ENCODE results near the gene PC. TPM values are rescaled to one million over a fixed set of nuclear protein-coding genes. Genes with fewer than 3 reads are reported as not detected.

The PC gene
- total and polyA plus RNA-seq, 12 donors = 40.6 to 231 (median 83.2) TPM

GRCh38 chr11:66879583-66879982 lies 78.6 kb downstream of the PC start:
- no peak overlapping the region for H3K4me3 ChIP-seq
- WGBS, 4 donors = 95 to 96% (median 95%) methylated on average over 9 of the region's 9 CpGs
- no peak for DNase-seq

DNA sequence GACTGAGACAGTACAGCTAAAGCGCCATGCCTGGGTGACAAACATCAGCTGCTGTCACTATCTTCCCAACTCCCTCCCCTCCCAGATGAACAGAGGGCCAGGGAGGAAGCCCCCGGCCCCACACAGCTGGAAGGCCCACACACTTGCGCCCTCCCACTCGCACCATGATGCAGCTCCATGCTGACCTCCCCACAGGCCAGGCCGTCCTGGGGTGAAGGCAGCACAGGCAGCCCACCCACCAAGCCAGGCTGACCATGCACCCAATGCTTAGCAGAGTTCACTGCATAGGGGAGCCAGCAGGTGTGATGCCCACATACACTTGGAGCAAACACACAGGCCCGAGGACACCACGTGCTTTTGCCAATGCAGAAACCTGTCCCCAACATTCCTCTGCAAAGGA lies 79.2 kb downstream of the PC start:
- Histone ChIP-seq H3K9me3 (replicated peaks in 1 of 3) (no peaks in the 10 kb centered on the region), H3K4me3 (no peak overlapping the region), H3K4me1 (replicated peaks in 1 of 2) (peaks cover 16 to 42% of the 10 kb centered on the region in 2 donors), H3K36me3 (replicated peaks in 1 of 2) (no peaks in the 10 kb centered on the region), H3K27me3 (no peaks in the 10 kb centered on the region), H3K27ac (peak overlapping the region in 1 of 5 donors; percentile 17)
- no peak for DNase-seq
- WGBS, 4 donors = 92 to 100% (median 99%) methylated on average over 1 to 7 of the region's 7 CpGs
- TF ChIP-seq POLR2A (IDR thresholded peaks at IDR 0.05) = no peak
- TF ChIP-seq CTCF (IDR thresholded peaks at IDR 0.05) = no peak
- intact Hi-C loops (cut with DNase I) = no loop called here

More at GRCh38 chr11:66879583-66879982, 78.6 kb downstream of the PC start:
- no peaks in the 10 kb centered on the region for H3K27me3 ChIP-seq
- no peak overlapping the region for H3K27ac ChIP-seq
- intact Hi-C loops (cut with DNase I) = no loop called here
- H3K36me3 ChIP-seq (replicated peaks in 1 of 2) = no peaks in the 10 kb centered on the region
- no peaks in the 10 kb centered on the region for H3K9me3 ChIP-seq (replicated peaks in 1 of 3)
- H3K4me1 ChIP-seq (replicated peaks in 1 of 2) = peaks cover 16 to 42% of the 10 kb centered on the region in 2 donors
- TF ChIP-seq CTCF (IDR thresholded peaks at IDR 0.05) (no peak), POLR2A (IDR thresholded peaks at IDR 0.05) (no peak)

- intact Hi-C loops (cut with DNase I) = no loop called here
- Histone ChIP-seq H3K27ac (peak overlapping the region in 1 of 5 donors; percentile 17), H3K4me1 (replicated peaks in 1 of 2) (peaks cover 16 to 38% of the 10 kb centered on the region in 2 donors), H3K27me3 (no peaks in the 10 kb centered on the region), H3K4me3 (no peak overlapping the region), H3K9me3 (replicated peaks in 1 of 3) (no peaks in the 10 kb centered on the region), H3K36me3 (replicated peaks in 1 of 2) (no peaks in the 10 kb centered on the region)
- no peak for TF ChIP-seq POLR2A (IDR thresholded peaks at IDR 0.05)
- no peak for TF ChIP-seq CTCF (IDR thresholded peaks at IDR 0.05)
- peak in 5 of 7 donors; percentile 51 to 76 (median 65) for DNase-seq
- 47 to 63% (median 58%) methylated on average over 8 to 12 of the region's 12 CpGs for WGBS, 4 donors
These were observed 79.7 kb downstream of the PC start for GRCh38 chr11:66878474-66878873.

- intact Hi-C loops (cut with DNase I) = no loop called here
- TF ChIP-seq POLR2A (IDR thresholded peaks at IDR 0.05) (no peak), CTCF (IDR thresholded peaks at IDR 0.05) (no peak)
- WGBS, 4 donors = 88 to 91% (median 90%) methylated on average over 8 to 9 of the region's 9 CpGs
- DNase-seq = no peak
- Histone ChIP-seq H3K9me3 (replicated peaks in 1 of 3) (no peaks in the 10 kb centered on the region), H3K27ac (peak overlapping the region in 1 of 5 donors; percentile 17), H3K4me3 (no peak overlapping the region), H3K4me1 (replicated peaks in 1 of 2) (peaks cover 13 to 32% of the 10 kb centered on the region in 2 donors), H3K27me3 (no peaks in the 10 kb centered on the region), H3K36me3 (replicated peaks in 1 of 2) (no peaks in the 10 kb centered on the region)
These were observed 80.4 kb downstream of the PC start for GRCh38 chr11:66877588-66878385.
